GM12878 (cell line): ENCODE data around the gene PAXX. TPM values are rescaled to one million over a fixed set of nuclear protein-coding genes. Genes with fewer than 3 reads are reported as not detected.

Experiments used
- ATAC-seq: fragments of 200-7000 bp; cut with Tn5 transposase; 3 replicates; pipeline ENCODE4 v1.9.1; 2020; ENCODE audit warnings: mild to moderate bottlenecking, moderate library complexity
- BruUV-seq: library from RNA; stranded (reverse); fragments of 400-500 nt; replicated peaks from 2 replicates; lab custom pipeline; 2021; lab: Mats Ljungman, UMichigan
- CTCF ChIA-PET: fragments of 300-600 bp; sonication (Branson Sonifier 250); formaldehyde crosslinking; extraction: SDS; loops from one replicate; lab custom pipeline; 2021; ENCODE audit warnings: inconsistent platforms; lab: Yijun Ruan, JAX
- POLR2A ChIA-PET: fragments of 350-600 bp; formaldehyde crosslinking; extraction: SDS; loops from one replicate; lab custom pipeline; 2021; ENCODE audit warnings: inconsistent platforms; lab: Charles Lee
- RAD21 ChIA-PET: fragments of 300-600 bp; sonication (Branson Sonifier 250); formaldehyde crosslinking; loops from one replicate; lab custom pipeline; 2023; ENCODE audit warnings: antibody characterized with exemption; ENCODE audit not compliant: unreplicated experiment; lab: Charles Lee
- SMC1A ChIA-PET: fragments of 300-600 bp; sonication (Branson Sonifier 250); formaldehyde crosslinking; loops from one replicate; lab custom pipeline; 2023; ENCODE audit not compliant: unreplicated experiment, uncharacterized antibody; lab: Charles Lee
- DNase-seq: peaks from one replicate; pipeline ENCODE4 v3.0.0-alpha.2; 2011; ENCODE audit warnings: low read depth, low spot score
- FAIRE-seq: peaks from 3 replicates; lab custom pipeline; 2011; peaks lifted over from hg19 to GRCh38; lab: Jason Lieb, UNC
- H2AFZ ChIP-seq: 2 replicates; pipeline ENCODE4 v1.6.0; 2011; ENCODE audit warnings: low read depth, low read length, control low read depth; ENCODE audit not compliant: control insufficient read depth
- H3K27ac ChIP-seq: 2 replicates; pipeline ENCODE4 v1.5.1; 2011; ENCODE audit warnings: control low read depth; ENCODE audit not compliant: control insufficient read depth, insufficient read depth
- H3K27me3 ChIP-seq, 2 experiments: replicated peaks in 1 of 2; 2 replicates each; pipeline versions ENCODE4 v1.6.0 to v1.6.1; 2011; ENCODE audit warnings: low read length in 1 of 2; ENCODE audit not compliant: control insufficient read depth in 2 of 2, insufficient read depth in 2 of 2
- H3K36me3 ChIP-seq, 2 experiments: 2 replicates each; pipeline ENCODE4 v1.5.1; 2011; ENCODE audit warnings: low read length in 1 of 2; ENCODE audit not compliant: control insufficient read depth in 2 of 2, insufficient read depth in 2 of 2
- H3K4me1 ChIP-seq: 2 replicates; pipeline ENCODE4 v1.6.1; 2011; ENCODE audit warnings: mild to moderate bottlenecking, low read length, moderate library complexity, mixed read lengths; ENCODE audit not compliant: control insufficient read depth, insufficient read depth
- H3K4me2 ChIP-seq: 2 replicates; pipeline ENCODE4 v1.6.0; 2011; ENCODE audit warnings: control low read depth; ENCODE audit not compliant: control insufficient read depth, insufficient read depth
- H3K4me3 ChIP-seq: fragments of 200-600 bp; sonication (generic); 2 replicates; pipeline ENCODE4 v1.5.1; 2016
- H3K79me2 ChIP-seq: 2 replicates; pipeline ENCODE4 v1.6.0; 2011; ENCODE audit warnings: low read length; ENCODE audit not compliant: control insufficient read depth, insufficient read depth
- H3K9ac ChIP-seq: 2 replicates; pipeline ENCODE4 v1.8.0; 2011; ENCODE audit warnings: low read length, control low read depth, mixed read lengths; ENCODE audit not compliant: control insufficient read depth, insufficient read depth
- H3K9me3 ChIP-seq: replicated peaks from 3 replicates; pipeline ENCODE4 v1.5.1; 2011; ENCODE audit warnings: mild to moderate bottlenecking, low read length; ENCODE audit not compliant: control insufficient read depth, insufficient read depth
- H4K20me1 ChIP-seq: 2 replicates; pipeline ENCODE4 v1.6.0; 2011; ENCODE audit not compliant: control insufficient read depth, insufficient read depth
- BCLAF1 ChIP-seq: fragments of 450-650 bp; IDR thresholded peaks from 2 replicates; pipeline ENCODE4 v1.6.1; 2017; ENCODE audit warnings: antibody characterized with exemption, mild to moderate bottlenecking, moderate library complexity
- CREM ChIP-seq: IDR thresholded peaks from 2 replicates; pipeline ENCODE4 v1.6.1; 2014; ENCODE audit warnings: antibody characterized with exemption, low read depth
- DPF2 ChIP-seq: fragments of 450-650 bp; IDR thresholded peaks from 2 replicates; pipeline ENCODE4 v1.6.1; 2017; ENCODE audit warnings: mild to moderate bottlenecking
- MYC ChIP-seq: IDR thresholded peaks from 2 replicates; pipeline ENCODE4 v1.6.1; 2011; ENCODE audit warnings: mild to moderate bottlenecking, low read length, moderate library complexity, inconsistent platforms; ENCODE audit not compliant: insufficient read depth, insufficient replicate concordance, insufficient read length, severe bottlenecking
- NR2C2 ChIP-seq: IDR thresholded peaks from 2 replicates; pipeline ENCODE4 v1.6.1; 2011; ENCODE audit warnings: borderline replicate concordance, low read depth; ENCODE audit not compliant: control insufficient read depth, insufficient read length
- PBX3 ChIP-seq: IDR thresholded peaks from 2 replicates; pipeline ENCODE4 v1.6.1; 2011; ENCODE audit warnings: mild to moderate bottlenecking, low read depth, low read length, moderate library complexity; ENCODE audit not compliant: insufficient replicate concordance
- RAD21 ChIP-seq: IDR thresholded peaks from 2 replicates; pipeline ENCODE4 v1.6.1; 2011; ENCODE audit warnings: mild to moderate bottlenecking, low read depth, low read length, moderate library complexity; ENCODE audit not compliant: insufficient read depth
- SIX5 ChIP-seq: IDR thresholded peaks from 2 replicates; pipeline ENCODE4 v1.6.1; 2011; ENCODE audit warnings: mild to moderate bottlenecking, low read depth, low read length, moderate library complexity; ENCODE audit not compliant: severe bottlenecking
- SPI1 ChIP-seq: IDR thresholded peaks from 2 replicates; pipeline ENCODE4 v1.6.1; 2011; ENCODE audit warnings: low read depth, mild to moderate bottlenecking, low read length, moderate library complexity, borderline replicate concordance; ENCODE audit not compliant: insufficient read depth
- SUZ12 ChIP-seq: fragments of 200-600 bp; sonication (generic); IDR thresholded peaks from one replicate; pipeline ENCODE4 v1.6.1; 2018; ENCODE audit warnings: antibody characterized with exemption, mild to moderate bottlenecking; ENCODE audit not compliant: unreplicated experiment
- TBL1XR1 ChIP-seq: IDR thresholded peaks from 2 replicates; pipeline ENCODE4 v1.6.1; 2012; ENCODE audit warnings: low read depth, low read length, improper control_type of control experiment
- USF1 ChIP-seq: IDR thresholded peaks from 2 replicates; pipeline ENCODE4 v1.6.1; 2011; ENCODE audit warnings: borderline replicate concordance, low read depth, mild to moderate bottlenecking, moderate library complexity, mixed read lengths, low read length; ENCODE audit not compliant: insufficient read depth; ENCODE audit errors: extremely low read length
- ZNF217 ChIP-seq: fragments of 450-650 bp; IDR thresholded peaks from 2 replicates; pipeline ENCODE4 v1.6.1; 2017; ENCODE audit warnings: antibody characterized with exemption, mild to moderate bottlenecking
- ZNF274 ChIP-seq: IDR thresholded peaks from one replicate; pipeline ENCODE4 v1.8.0; 2011; ENCODE audit not compliant: insufficient read length, insufficient read depth
- ZNF687 ChIP-seq: fragments of 450-650 bp; IDR thresholded peaks from 2 replicates; pipeline ENCODE4 v1.6.1; 2017; ENCODE audit warnings: mild to moderate bottlenecking, moderate library complexity
- ZSCAN29 ChIP-seq: fragments of 450-650 bp; IDR thresholded peaks from 2 replicates; pipeline ENCODE4 v1.6.1; 2017; ENCODE audit warnings: mild to moderate bottlenecking, moderate library complexity
- WGBS: methylation state at CpG from one replicate; pipeline ENCODE4 v1.1.6; 2016; ENCODE audit warnings: low lambda C conversion rate; ENCODE audit not compliant: insufficient replicate concordance, insufficient coverage; ENCODE audit errors: missing lambda C conversion rate; 5-methylcytosine and 5-hydroxymethylcytosine counted together
- in situ Hi-C: fragments of 300-500 bp; cut with MboI; formaldehyde crosslinking; loops from 9 replicates; pipeline ENCODE4 v1.14.3; 2018; ENCODE audit warnings: mixed read lengths
- intact Hi-C: fragments of 100-400 bp; cut with micrococcal nuclease; formaldehyde crosslinking; loops from one replicate; pipeline ENCODE4 v1.14.2; 2022; ENCODE audit not compliant: unreplicated experiment
- polyA plus RNA-seq, 11 experiments: library from polyadenylated mRNA; depleted of rRNA in 4 of 11; unstranded in 6 of 11; stranded (reverse) in 5 of 11; fragments of >200 nt; fragmentation: Nextera tagmentation in 4 of 11; fragmentation: Illumina TruSeq in 1 of 11; extraction: Ambion mirVana in 4 of 11; extraction: Trizol in 1 of 11; gene quantifications; 1 replicate in 1 of 11; 2 replicates in 10 of 11; pipeline versions ENCODE4 v1.2.1 to v1.2.3, GENCODE V29; 2011 to 2016; ENCODE audit warnings: inconsistent platforms in 2 of 11, missing spikeins in 2 of 11, low read depth in 1 of 11
- total RNA-seq, 4 experiments: library from RNA; depleted of rRNA in 3 of 4; stranded (reverse); fragments of >200 nt in 3 of 4; fragmentation: Illumina TruSeq in 1 of 4; extraction: Trizol in 1 of 4; gene quantifications; 2 replicates each; pipeline versions ENCODE4 v1.2.1 to v1.2.3, GENCODE V29; 2013 to 2021

Gene PAXX
- total and polyA plus RNA-seq, 10 of the 15 experiments (the other 5 are each of a cell fraction or from before 2014, with no cell fraction given): 0.18 to 60.6 (median 29.5) TPM

GRCh38 chr9:136962163-136962562 is 30.1 kb upstream of the PAXX start:
- no peaks in the 10 kb centered on the region; the same call in 1 of the 2 replicates for H4K20me1 ChIP-seq
- no peak overlapping the region for H3K27ac ChIP-seq
- POLR2A ChIA-PET: no interaction called here
- no peaks in the 10 kb centered on the region for H3K27me3 ChIP-seq
- no peak overlapping the region for H2AFZ ChIP-seq
- in situ Hi-C loops: no loop called here
- CTCF ChIA-PET: interaction anchor here (1.4 kb wide), 1 partner anchor 17 kb away, joined by 3 read pairs; the partner anchor contains the start of genes C8G and FBXW5
- 50% methylated on average over 9 of the region's 9 CpGs for WGBS
- H3K9ac ChIP-seq: no peak overlapping the region
- DNase-seq (no peak), ATAC-seq (no peak), FAIRE-seq (no peak)
- SMC1A ChIA-PET: no interaction called here
- H3K79me2 ChIP-seq: no peaks in the 10 kb centered on the region
- no TSS peak for BruUV-seq
- H3K9me3 ChIP-seq: no peaks in the 10 kb centered on the region
- peaks cover 7% of the 10 kb centered on the region for H3K4me1 ChIP-seq
- H3K36me3 ChIP-seq: no peaks in the 10 kb centered on the region
- H3K4me3 ChIP-seq: no peak overlapping the region
- RAD21 ChIA-PET: no interaction called here
- intact Hi-C loops: no loop called here
- no peak overlapping the region for H3K4me2 ChIP-seq
- no peak for TF ChIP-seq ZNF687
- TF ChIP-seq BCLAF1: no peak
- no peak for TF ChIP-seq SIX5
- TF ChIP-seq SUZ12: no peak
- TF ChIP-seq DPF2: no peak
- TF ChIP-seq PBX3: no peak
- TF ChIP-seq RAD21: no peak
- no peak for TF ChIP-seq MYC
- no peak for TF ChIP-seq SPI1
- no peak for TF ChIP-seq USF1
- TF ChIP-seq ZNF274: no peak
- no peak for TF ChIP-seq NR2C2
- TF ChIP-seq ZNF217: no peak
- TF ChIP-seq TBL1XR1: no peak
- no peak for TF ChIP-seq CREM
- no peak for TF ChIP-seq ZSCAN29
